ENCODE measurements around the gene NGRN.

NGRN gene

GRCh38 chr15:90265271-90266060 is at the start of gene NGRN:
Gene NGRN, plus strand, starts transcription at chr15:90265672. Its CDS starts 41 bp downstream, at chr15:90265713.
- no peaks in the 10 kb centered on the region for H3K9me3 ChIP-seq (ENCODE audit: insufficient read depth, low read depth, low read length)
- H3K27me3 ChIP-seq (ENCODE audit: insufficient read depth, low read length): no peaks in the 10 kb centered on the region
- H3K4me3 ChIP-seq (ENCODE audit: low read length): peak within 1 kb of the TSS; percentile 100
- H3K27ac ChIP-seq (ENCODE audit: low read length): peak within 1 kb of the TSS; percentile 99
- H3K36me3 ChIP-seq (ENCODE audit: insufficient read depth, low read depth, low read length): peaks cover 32% of the 10 kb centered on the region
- peak within 1 kb of the TSS; percentile 99 for H3K9ac ChIP-seq (ENCODE audit: low read depth, low read length)
- peaks cover 10% of the 10 kb centered on the region for H3K4me1 ChIP-seq (ENCODE audit: insufficient read depth, low read length)

GRCh38 chr15:90217671-90218394 is 47.6 kb upstream of the NGRN start:
- Histone ChIP-seq H3K4me3 (ENCODE audit: low read length) (no peak overlapping the region), H3K4me1 (ENCODE audit: insufficient read depth, low read length) (no peaks in the 10 kb centered on the region), H3K9ac (ENCODE audit: low read depth, low read length) (no peak overlapping the region; the same call in 1 of the 2 replicates), H3K9me3 (ENCODE audit: insufficient read depth, low read depth, low read length) (no peaks in the 10 kb centered on the region), H3K36me3 (ENCODE audit: insufficient read depth, low read depth, low read length) (peaks cover 21% of the 10 kb centered on the region), H3K27me3 (ENCODE audit: insufficient read depth, low read length) (no peaks in the 10 kb centered on the region), H3K27ac (ENCODE audit: low read length) (no peak overlapping the region)

- no peaks in the 10 kb centered on the region for H3K9me3 ChIP-seq (ENCODE audit: insufficient read depth, low read depth, low read length)
- peaks cover 32% of the 10 kb centered on the region for H3K36me3 ChIP-seq (ENCODE audit: insufficient read depth, low read depth, low read length)
- H3K4me1 ChIP-seq (ENCODE audit: insufficient read depth, low read length): no peaks in the 10 kb centered on the region
- no peak overlapping the region for H3K9ac ChIP-seq (ENCODE audit: low read depth, low read length)
- H3K27me3 ChIP-seq (ENCODE audit: insufficient read depth, low read length): no peaks in the 10 kb centered on the region
- H3K27ac ChIP-seq (ENCODE audit: low read length): no peak overlapping the region
- no peak overlapping the region for H3K4me3 ChIP-seq (ENCODE audit: low read length)
Measured at GRCh38 chr15:90219421-90220141, 45.9 kb upstream of the NGRN start.

GRCh38 chr15:90221246-90221900 is 44.1 kb upstream of the NGRN start:
- Histone ChIP-seq H3K4me3 (ENCODE audit: low read length) (no peak overlapping the region), H3K27me3 (ENCODE audit: insufficient read depth, low read length) (no peaks in the 10 kb centered on the region), H3K9me3 (ENCODE audit: insufficient read depth, low read depth, low read length) (no peaks in the 10 kb centered on the region), H3K36me3 (ENCODE audit: insufficient read depth, low read depth, low read length) (peaks cover 50% of the 10 kb centered on the region), H3K4me1 (ENCODE audit: insufficient read depth, low read length) (no peaks in the 10 kb centered on the region), H3K9ac (ENCODE audit: low read depth, low read length) (no peak overlapping the region; the same call in 1 of the 2 replicates), H3K27ac (ENCODE audit: low read length) (no peak overlapping the region)

- peaks cover 54% of the 10 kb centered on the region for H3K36me3 ChIP-seq (ENCODE audit: insufficient read depth, low read depth, low read length)
- no peaks in the 10 kb centered on the region for H3K4me1 ChIP-seq (ENCODE audit: insufficient read depth, low read length)
- no peak overlapping the region for H3K4me3 ChIP-seq (ENCODE audit: low read length)
- H3K9me3 ChIP-seq (ENCODE audit: insufficient read depth, low read depth, low read length): no peaks in the 10 kb centered on the region
- no peak overlapping the region for H3K9ac ChIP-seq (ENCODE audit: low read depth, low read length)
- H3K27me3 ChIP-seq (ENCODE audit: insufficient read depth, low read length): no peaks in the 10 kb centered on the region
- no peak overlapping the region for H3K27ac ChIP-seq (ENCODE audit: low read length)
Measured at GRCh38 chr15:90222547-90222946, 42.9 kb upstream of the NGRN start.

- H3K27ac ChIP-seq (ENCODE audit: low read length): no peak overlapping the region
- no peaks in the 10 kb centered on the region for H3K4me1 ChIP-seq (ENCODE audit: insufficient read depth, low read length)
Measured at GRCh38 chr15:90223441-90224165, 41.9 kb upstream of the NGRN start.

GRCh38 chr15:90225047-90225446 is 40.4 kb upstream of the NGRN start:
- H3K4me3 ChIP-seq (ENCODE audit: low read length): no peak overlapping the region
- peaks cover 71% of the 10 kb centered on the region for H3K36me3 ChIP-seq (ENCODE audit: insufficient read depth, low read depth, low read length)
- H3K4me1 ChIP-seq (ENCODE audit: insufficient read depth, low read length): no peaks in the 10 kb centered on the region

More at GRCh38 chr15:90223441-90224165, 41.9 kb upstream of the NGRN start:
- H3K9me3 ChIP-seq (ENCODE audit: insufficient read depth, low read depth, low read length): no peaks in the 10 kb centered on the region
- no peak overlapping the region for H3K4me3 ChIP-seq (ENCODE audit: low read length)
- H3K27me3 ChIP-seq (ENCODE audit: insufficient read depth, low read length): no peaks in the 10 kb centered on the region
- H3K9ac ChIP-seq (ENCODE audit: low read depth, low read length): no peak overlapping the region
- peaks cover 57% of the 10 kb centered on the region for H3K36me3 ChIP-seq (ENCODE audit: insufficient read depth, low read depth, low read length)

GRCh38 chr15:90225504-90226234 is 39.8 kb upstream of the NGRN start:
- Histone ChIP-seq H3K4me3 (ENCODE audit: low read length) (no peak overlapping the region), H3K36me3 (ENCODE audit: insufficient read depth, low read depth, low read length) (peaks cover 77% of the 10 kb centered on the region)

More at GRCh38 chr15:90225047-90225446, 40.4 kb upstream of the NGRN start:
- Histone ChIP-seq H3K27me3 (ENCODE audit: insufficient read depth, low read length) (no peaks in the 10 kb centered on the region), H3K9me3 (ENCODE audit: insufficient read depth, low read depth, low read length) (no peaks in the 10 kb centered on the region), H3K27ac (ENCODE audit: low read length) (no peak overlapping the region), H3K9ac (ENCODE audit: low read depth, low read length) (no peak overlapping the region)

GRCh38 chr15:90227336-90227735 is 38.1 kb upstream of the NGRN start:
- Histone ChIP-seq H3K27me3 (ENCODE audit: insufficient read depth, low read length) (no peaks in the 10 kb centered on the region), H3K9ac (ENCODE audit: low read depth, low read length) (no peak overlapping the region), H3K36me3 (ENCODE audit: insufficient read depth, low read depth, low read length) (peaks cover 78% of the 10 kb centered on the region), H3K4me1 (ENCODE audit: insufficient read depth, low read length) (no peaks in the 10 kb centered on the region), H3K27ac (ENCODE audit: low read length) (no peak overlapping the region), H3K9me3 (ENCODE audit: insufficient read depth, low read depth, low read length) (no peaks in the 10 kb centered on the region), H3K4me3 (ENCODE audit: low read length) (no peak overlapping the region)

More at GRCh38 chr15:90225504-90226234, 39.8 kb upstream of the NGRN start:
- H3K9ac ChIP-seq (ENCODE audit: low read depth, low read length): no peak overlapping the region
- no peaks in the 10 kb centered on the region for H3K27me3 ChIP-seq (ENCODE audit: insufficient read depth, low read length)
- H3K27ac ChIP-seq (ENCODE audit: low read length): no peak overlapping the region
- H3K9me3 ChIP-seq (ENCODE audit: insufficient read depth, low read depth, low read length): no peaks in the 10 kb centered on the region
- H3K4me1 ChIP-seq (ENCODE audit: insufficient read depth, low read length): no peaks in the 10 kb centered on the region

Data from iPS-20b (cell line).